HEK293 (cell line): ENCODE data around the gene BEX4.

Experiments
- CTCF ChIP-seq: fragments of 450-650 bp; formaldehyde crosslinking; IDR thresholded peaks from 2 replicates; pipeline ENCODE4 v1.5.1; 2016; ENCODE audit warnings: missing biosample characterization, missing genetic modification characterization
- REST ChIP-seq: fragments of 450-650 bp; formaldehyde crosslinking; IDR thresholded peaks from 2 replicates; pipeline ENCODE4 v1.5.1; 2016; ENCODE audit warnings: missing biosample characterization, missing genetic modification characterization
- ZBTB17 ChIP-seq: fragments of 450-650 bp; formaldehyde crosslinking; IDR thresholded peaks from 2 replicates; pipeline ENCODE4 v1.5.1; 2016; ENCODE audit warnings: missing biosample characterization, missing genetic modification characterization
- ZNF138 ChIP-seq: fragments of 450-650 bp; formaldehyde crosslinking; IDR thresholded peaks from 2 replicates; pipeline ENCODE4 v1.5.1; 2016; ENCODE audit warnings: missing biosample characterization, missing genetic modification characterization, borderline replicate concordance
- ZNF174 ChIP-seq: fragments of 450-650 bp; formaldehyde crosslinking; IDR thresholded peaks from 2 replicates; pipeline ENCODE4 v1.5.0; 2017; ENCODE audit warnings: missing biosample characterization, mild to moderate bottlenecking, missing genetic modification characterization
- ZNF24 ChIP-seq: fragments of 450-650 bp; formaldehyde crosslinking; IDR thresholded peaks from 2 replicates; pipeline ENCODE4 v1.5.1; 2016; ENCODE audit warnings: missing biosample characterization, missing genetic modification characterization
- ZNF274 ChIP-seq, 2 experiments: fragments of 200-500 bp in 1 of 2; fragments of 450-650 bp in 1 of 2; sonication (Bioruptor generic) in 1 of 2; formaldehyde crosslinking in 1 of 2; IDR thresholded peaks; 2 replicates each; pipeline versions ENCODE4 v1.5.1 to v1.6.1; 2014 to 2016; ENCODE audit warnings: borderline replicate concordance in 1 of 2, inconsistent platforms in 1 of 2, low read length in 1 of 2, missing biosample characterization in 1 of 2, missing genetic modification characterization in 1 of 2
- ZNF571 ChIP-seq: fragments of 450-650 bp; formaldehyde crosslinking; IDR thresholded peaks from 2 replicates; pipeline ENCODE4 v1.5.0; 2017; ENCODE audit warnings: missing biosample characterization, missing genetic modification characterization
- ZNF596 ChIP-seq: fragments of 450-650 bp; IDR thresholded peaks from 2 replicates; pipeline ENCODE4 v1.5.0; 2018; ENCODE audit warnings: missing biosample characterization, mild to moderate bottlenecking, missing genetic modification characterization, moderate library complexity
- ZNF600 ChIP-seq: fragments of 450-650 bp; formaldehyde crosslinking; IDR thresholded peaks from 2 replicates; pipeline ENCODE4 v1.5.1; 2016; ENCODE audit warnings: missing biosample characterization, missing genetic modification characterization
- ZNF670 ChIP-seq: fragments of 450-650 bp; formaldehyde crosslinking; IDR thresholded peaks from 2 replicates; pipeline ENCODE4 v1.5.1; 2016; ENCODE audit warnings: missing biosample characterization, missing genetic modification characterization, low read depth
- ZNF76 ChIP-seq: fragments of 450-650 bp; formaldehyde crosslinking; IDR thresholded peaks from 2 replicates; pipeline ENCODE4; 2016; ENCODE audit warnings: low read depth, missing biosample characterization, missing genetic modification characterization, borderline replicate concordance
- ZNF768 ChIP-seq: fragments of 450-650 bp; formaldehyde crosslinking; IDR thresholded peaks from 2 replicates; pipeline ENCODE4 v1.5.1; 2018; ENCODE audit warnings: missing biosample characterization, mild to moderate bottlenecking, missing genetic modification characterization
- ZNF791 ChIP-seq: fragments of 450-650 bp; formaldehyde crosslinking; IDR thresholded peaks from 2 replicates; pipeline ENCODE4 v1.5.1; 2016; ENCODE audit warnings: missing biosample characterization, missing genetic modification characterization

- no peak for TF ChIP-seq REST
- TF ChIP-seq ZBTB17, result no peak
- no peak for TF ChIP-seq ZNF600
- no peak for TF ChIP-seq ZNF138 (tag by site-specific recombination)
- no peak for TF ChIP-seq ZNF596
- no peak for TF ChIP-seq CTCF (tag by site-specific recombination)
- no peak for TF ChIP-seq ZNF274 (IDR thresholded peaks at IDR 0.05; ENCODE audit: low read length)
- TF ChIP-seq ZNF274 (tag by site-specific recombination; IDR thresholded peaks at IDR 0.05; ENCODE audit: borderline replicate concordance), result no peak
- TF ChIP-seq ZNF768 (tag by site-specific recombination), result no peak
- no peak for TF ChIP-seq ZNF24 (tag by site-specific recombination)
- TF ChIP-seq ZNF571 (tag by site-specific recombination), result no peak
- no peak for TF ChIP-seq ZNF174
- TF ChIP-seq ZNF670 (tag by site-specific recombination), result no peak
- no peak for TF ChIP-seq ZNF76 (tag by site-specific recombination)
- TF ChIP-seq ZNF791 (tag by site-specific recombination), result no peak
Observed at GRCh38 chrX:103240155-103240554, 25.2 kb downstream of the BEX4 start.
